GM12892 (cell line): ENCODE results near the gene SH3RF3.
"Not testable (repeated sequence)": the region's sequence is repeated elsewhere in the genome, so short reads cannot be mapped to it uniquely, and the experiment has no call there.

Experiments used
- DNase-seq: peaks from one replicate; pipeline ENCODE4 v3.0.0; 2011; ENCODE audit not compliant: insufficient read length
- FAIRE-seq: peaks from 2 replicates; lab custom pipeline; 2011; peaks lifted over from hg19 to GRCh38; lab: Jason Lieb, UNC
- POLR2A ChIP-seq: IDR thresholded peaks from 2 replicates; pipeline ENCODE4 v1.6.1; 2011; ENCODE audit warnings: low read depth, low read length, control low read depth
- POLR2AphosphoS5 ChIP-seq: IDR thresholded peaks from 2 replicates; pipeline ENCODE4 v1.6.1; 2011; ENCODE audit warnings: low read depth, low read length, control low read depth
- TAF1 ChIP-seq: IDR thresholded peaks from 2 replicates; pipeline ENCODE4 v1.6.1; 2011; ENCODE audit warnings: low read depth, mild to moderate bottlenecking, control low read depth, low read length, borderline replicate concordance

The SH3RF3 gene

GRCh38 chr2:109155553-109156451 lies 26.8 kb downstream of the SH3RF3 start:
- TF ChIP-seq TAF1 (no peak), POLR2A (no peak), POLR2AphosphoS5 (no peak)
- DNase-seq (no peak), FAIRE-seq (no peak)

GRCh38 chr2:109157563-109158105 lies 28.6 kb downstream of the SH3RF3 start:
- FAIRE-seq = no peak
- no peak for TF ChIP-seq TAF1
- no peak for TF ChIP-seq POLR2A
- TF ChIP-seq POLR2AphosphoS5 = no peak
- DNase-seq = no peak

GRCh38 chr2:109158237-109158636 lies 29.2 kb downstream of the SH3RF3 start:
- FAIRE-seq = no peak
- TF ChIP-seq POLR2AphosphoS5 (no peak), POLR2A (no peak), TAF1 (no peak)
- DNase-seq = no peak

GRCh38 chr2:109159096-109159495 lies 30.1 kb downstream of the SH3RF3 start:
- no peak for TF ChIP-seq POLR2A
- FAIRE-seq = no peak

GRCh38 chr2:109160714-109161440 lies 31.9 kb downstream of the SH3RF3 start:
- no peak for TF ChIP-seq POLR2AphosphoS5
- no peak for TF ChIP-seq POLR2A
- no peak for TF ChIP-seq TAF1
- DNase-seq (no peak), FAIRE-seq (no peak)

More at GRCh38 chr2:109159096-109159495, 30.1 kb downstream of the SH3RF3 start:
- DNase-seq = no peak

- FAIRE-seq, DNase-seq: not testable (repeated sequence)
Measured at GRCh38 chr2:109162367-109162766, 33.4 kb downstream of the SH3RF3 start.

GRCh38 chr2:109162999-109163398 lies 34.0 kb downstream of the SH3RF3 start:
- no peak for TF ChIP-seq POLR2AphosphoS5
- TF ChIP-seq TAF1 = no peak
- no peak for TF ChIP-seq POLR2A
- DNase-seq (no peak), FAIRE-seq (no peak)

GRCh38 chr2:109164311-109164710 lies 35.3 kb downstream of the SH3RF3 start:
- TF ChIP-seq TAF1 (no peak), POLR2A (no peak), POLR2AphosphoS5 (no peak)
- DNase-seq (no peak), FAIRE-seq (no peak)

GRCh38 chr2:109164739-109165221 lies 35.8 kb downstream of the SH3RF3 start:
- FAIRE-seq = no peak
- DNase-seq = no peak
- TF ChIP-seq POLR2AphosphoS5 = no peak
- TF ChIP-seq TAF1 = no peak
- no peak for TF ChIP-seq POLR2A

GRCh38 chr2:109166811-109167210 lies 37.8 kb downstream of the SH3RF3 start:
- no peak for TF ChIP-seq POLR2A
- TF ChIP-seq POLR2AphosphoS5 = no peak
- DNase-seq (no peak), FAIRE-seq (no peak)

- DNase-seq (no peak), FAIRE-seq (no peak)
- TF ChIP-seq TAF1 (no peak), POLR2AphosphoS5 (no peak), POLR2A (no peak)
Measured at GRCh38 chr2:109168086-109168485, 39.1 kb downstream of the SH3RF3 start.

- FAIRE-seq (no peak), DNase-seq (no peak)
- no peak for TF ChIP-seq POLR2AphosphoS5
- no peak for TF ChIP-seq TAF1
Measured at GRCh38 chr2:109168716-109169115, 39.7 kb downstream of the SH3RF3 start.
